Measurements from ENCODE around the gene ADAM11.

DNA sequence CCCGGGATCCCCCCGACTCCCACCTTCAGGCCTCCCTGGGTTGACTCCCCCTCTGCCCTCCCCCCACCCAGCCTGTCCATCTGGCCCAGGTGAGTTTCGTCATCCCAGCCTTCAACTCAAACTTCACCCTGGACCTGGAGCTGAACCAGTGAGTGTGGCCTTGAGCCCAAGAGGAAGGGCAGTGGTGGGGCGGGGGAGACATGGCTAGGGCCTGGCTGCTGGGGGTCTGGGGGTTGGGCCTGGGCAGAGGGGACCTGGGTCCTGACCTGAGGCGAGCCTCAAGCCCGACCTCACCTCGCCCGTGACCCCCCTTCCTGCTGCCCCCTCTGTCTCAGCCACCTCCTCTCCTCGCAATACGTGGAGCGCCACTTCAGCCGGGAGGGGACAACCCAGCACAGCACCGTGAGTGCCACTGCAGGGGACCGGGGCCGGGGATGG, 10.9 kb downstream of the ADAM11 start:
- TF ChIP-seq CTCF (conservative IDR thresholded peaks at IDR 0.05): no peak
- no peak for TF ChIP-seq ZFX (IDR thresholded peaks at IDR 0.05)

All from C4-2B (cell line).